Mesenchymal stem cell (in vitro differentiated cells and primary cell): ENCODE measurements around the gene STK4.

ENCODE experiments used
- DNase-seq: peaks from one replicate; pipeline ENCODE4 v3.0.0-alpha.2; 2013
- H2AFZ ChIP-seq: one replicate; pipeline ENCODE4 v1.6.1; 2013; ENCODE audit warnings: low read depth, mild to moderate bottlenecking, control low read depth, inconsistent platforms, low read length, moderate library complexity
- H2AK5ac ChIP-seq: 2 replicates; pipeline ENCODE4 v1.6.1; 2013; ENCODE audit warnings: low read length, moderate library complexity, mild to moderate bottlenecking, inconsistent platforms; ENCODE audit not compliant: severe bottlenecking
- H2BK120ac ChIP-seq: one replicate; pipeline ENCODE4 v1.6.1; 2013; ENCODE audit warnings: low read depth, mild to moderate bottlenecking, inconsistent platforms, low read length, moderate library complexity
- H2BK12ac ChIP-seq, 2 experiments: one replicate each; pipeline ENCODE4 v1.6.1; 2013; ENCODE audit warnings: inconsistent platforms in 2 of 2, low read length in 2 of 2, mild to moderate bottlenecking in 2 of 2, moderate library complexity in 2 of 2, control low read depth in 1 of 2
- H2BK15ac ChIP-seq: one replicate; pipeline ENCODE4 v1.6.1; 2013; ENCODE audit warnings: mild to moderate bottlenecking, low read depth, inconsistent platforms; ENCODE audit not compliant: poor library complexity, severe bottlenecking
- H2BK5ac ChIP-seq: 2 replicates; pipeline ENCODE4 v1.6.1; 2013; ENCODE audit warnings: low read depth, mild to moderate bottlenecking, low read length, control low read depth, inconsistent platforms; ENCODE audit not compliant: poor library complexity, severe bottlenecking
- H3K14ac ChIP-seq, 2 experiments: one replicate each; pipeline ENCODE4 v1.6.1; 2013; ENCODE audit warnings: inconsistent platforms in 2 of 2, low read length in 2 of 2, control low read depth in 1 of 2, mild to moderate bottlenecking in 1 of 2, moderate library complexity in 1 of 2
- H3K18ac ChIP-seq, 2 experiments: one replicate each; pipeline ENCODE4 v1.6.1; 2013; ENCODE audit warnings: inconsistent platforms in 2 of 2, low read length in 2 of 2, control low read depth in 1 of 2, low read depth in 1 of 2, mild to moderate bottlenecking in 1 of 2
- H3K23ac ChIP-seq, 2 experiments: one replicate each; pipeline ENCODE4 v1.6.1; 2013; ENCODE audit warnings: inconsistent platforms in 2 of 2, low read length in 2 of 2, mild to moderate bottlenecking in 2 of 2, moderate library complexity in 2 of 2, control low read depth in 1 of 2
- H3K27ac ChIP-seq: 2 replicates; pipeline ENCODE4 v1.5.1; 2013; ENCODE audit warnings: mild to moderate bottlenecking, moderate library complexity, low read length, control low read depth, inconsistent platforms; ENCODE audit not compliant: poor library complexity, severe bottlenecking
- H3K27me3 ChIP-seq, 2 experiments: 2 replicates each; pipeline versions ENCODE4 v1.6.1 to v1.7.0; 2013; ENCODE audit warnings: low read length in 2 of 2, mild to moderate bottlenecking in 2 of 2, moderate library complexity in 2 of 2, control low read depth in 1 of 2, inconsistent platforms in 1 of 2; ENCODE audit not compliant: control insufficient read depth in 1 of 2, insufficient read depth in 1 of 2
- H3K36me3 ChIP-seq, 2 experiments: 2 replicates each; pipeline versions ENCODE4 v1.6.1 to v1.7.0; 2013; ENCODE audit warnings: low read length in 2 of 2, control low read depth in 1 of 2, inconsistent platforms in 1 of 2, low read depth in 1 of 2, mild to moderate bottlenecking in 1 of 2; ENCODE audit not compliant: insufficient read depth in 2 of 2, control insufficient read depth in 1 of 2
- H3K4ac ChIP-seq, 2 experiments: one replicate each; pipeline ENCODE4 v1.6.1; 2013; ENCODE audit warnings: inconsistent platforms in 2 of 2, low read length in 2 of 2, mild to moderate bottlenecking in 2 of 2, moderate library complexity in 2 of 2, control low read depth in 1 of 2, low read depth in 1 of 2
- H3K4me1 ChIP-seq: 2 replicates; pipeline ENCODE4 v1.6.1; 2013; ENCODE audit warnings: low read depth, low read length, control low read depth; ENCODE audit not compliant: control insufficient read depth, insufficient read depth
- H3K4me2 ChIP-seq: 2 replicates; pipeline ENCODE4 v1.6.1; 2013; ENCODE audit warnings: low read length, mild to moderate bottlenecking, inconsistent platforms; ENCODE audit not compliant: poor library complexity, severe bottlenecking
- H3K4me3 ChIP-seq, 2 experiments: 2 replicates each; pipeline versions ENCODE4 v1.5.1 to v1.7.0; 2013; ENCODE audit warnings: low read length in 2 of 2, mild to moderate bottlenecking in 2 of 2, control low read depth in 1 of 2, low read depth in 1 of 2; ENCODE audit not compliant: insufficient read depth in 1 of 2
- H3K79me1 ChIP-seq: replicated peaks from 2 replicates; pipeline ENCODE4 v1.6.1; 2013; ENCODE audit warnings: mild to moderate bottlenecking, control low read depth, low read length, inconsistent platforms; ENCODE audit not compliant: poor library complexity, severe bottlenecking
- H3K9ac ChIP-seq: 2 replicates; pipeline ENCODE4 v1.7.0; 2013; ENCODE audit warnings: mild to moderate bottlenecking, low read length, moderate library complexity
- H3K9me3 ChIP-seq: 2 replicates; pipeline ENCODE4 v1.7.0; 2013; ENCODE audit warnings: mild to moderate bottlenecking, low read length; ENCODE audit not compliant: control insufficient read depth
- H4K8ac ChIP-seq: one replicate; pipeline ENCODE4 v1.6.1; 2013; ENCODE audit warnings: inconsistent platforms, mild to moderate bottlenecking, low read length, moderate library complexity
- H4K91ac ChIP-seq: one replicate; pipeline ENCODE4 v1.6.1; 2013; ENCODE audit warnings: mild to moderate bottlenecking, low read length, inconsistent platforms
- WGBS: methylation state at CpG from one replicate; pipeline ENCODE4 v1.1.7; 2013; ENCODE audit warnings: mixed read lengths; 5-methylcytosine and 5-hydroxymethylcytosine counted together

Gene STK4

GRCh38 chr20:45017857-45018256 is 51.5 kb downstream of the STK4 start:
- H3K9me3 ChIP-seq = no peaks in the 10 kb centered on the region
- no peak overlapping the region for H3K23ac ChIP-seq
- no peak overlapping the region for H4K91ac ChIP-seq
- H3K18ac ChIP-seq = no peak overlapping the region
- peaks cover 6% of the 10 kb centered on the region for H3K79me1 ChIP-seq
- no peak overlapping the region for H3K9ac ChIP-seq
- H3K27me3 ChIP-seq = no peaks in the 10 kb centered on the region
- H2BK12ac ChIP-seq = no peak overlapping the region
- peak; percentile 75 for DNase-seq
- no peak overlapping the region for H2BK5ac ChIP-seq
- no peak overlapping the region for H3K4me3 ChIP-seq
- H3K14ac ChIP-seq = no peak overlapping the region
- H3K36me3 ChIP-seq = peaks cover 0 to 17% of the 10 kb centered on the region in 2 experiments
- H2BK15ac ChIP-seq = no peak overlapping the region
- no peaks in the 10 kb centered on the region for H3K4me1 ChIP-seq
- H4K8ac ChIP-seq = no peak overlapping the region
- H3K4me2 ChIP-seq = no peak overlapping the region
- no peak overlapping the region for H2AFZ ChIP-seq
- H3K27ac ChIP-seq = no peak overlapping the region
- H3K4ac ChIP-seq = no peak overlapping the region
- H2BK120ac ChIP-seq = no peak overlapping the region
- H2AK5ac ChIP-seq = no peak overlapping the region

DNA sequence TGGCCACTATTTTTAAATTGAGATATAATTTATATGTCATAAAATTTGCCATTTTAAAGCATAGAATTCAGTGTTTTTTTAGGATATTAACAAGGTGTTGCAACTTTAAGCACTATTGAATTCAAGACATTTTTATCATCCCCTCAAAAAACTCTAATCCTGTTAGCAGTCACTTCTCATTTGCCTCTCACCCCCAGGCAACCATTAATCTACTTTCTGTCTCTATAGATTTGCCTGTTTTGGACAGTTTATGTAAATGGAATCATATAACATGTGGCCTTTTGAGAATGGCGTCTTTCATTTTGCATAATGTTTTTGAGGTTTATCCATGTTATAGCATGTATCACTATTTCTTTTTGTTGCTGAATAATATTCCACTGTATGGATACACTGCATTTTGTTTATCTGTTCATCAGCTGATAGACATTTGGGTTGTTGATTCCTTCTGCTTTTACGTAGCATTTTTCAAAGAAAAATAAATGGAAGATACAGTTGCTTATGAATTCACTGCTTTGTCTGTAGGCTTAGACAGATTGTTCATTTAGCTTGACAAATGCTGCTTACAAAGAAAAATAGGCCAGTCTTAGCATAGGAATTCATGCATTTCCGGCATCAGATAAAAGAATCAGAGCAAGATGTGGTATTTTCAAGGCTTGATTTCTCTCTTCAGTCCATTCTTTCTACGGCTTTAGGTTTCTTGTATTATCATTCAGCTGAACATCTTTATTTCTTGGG is 52.9 kb downstream of the STK4 start:
- H3K36me3 ChIP-seq = peaks cover 0 to 17% of the 10 kb centered on the region in 2 experiments
- no peak overlapping the region for H2AK5ac ChIP-seq
- H3K27ac ChIP-seq = no peak overlapping the region
- WGBS = 94% methylated on average over 3 of the region's 4 CpGs
- H2BK15ac ChIP-seq = no peak overlapping the region
- no peak overlapping the region for H4K91ac ChIP-seq
- H3K4me2 ChIP-seq = no peak overlapping the region
- H2BK5ac ChIP-seq = no peak overlapping the region
- H3K18ac ChIP-seq = no peak overlapping the region
- no peaks in the 10 kb centered on the region for H3K27me3 ChIP-seq
- no peak overlapping the region for H3K4me3 ChIP-seq
- H3K14ac ChIP-seq = no peak overlapping the region
- H3K79me1 ChIP-seq = peaks cover 6% of the 10 kb centered on the region
- no peaks in the 10 kb centered on the region for H3K9me3 ChIP-seq
- no peak overlapping the region for H2AFZ ChIP-seq
- no peak overlapping the region for H4K8ac ChIP-seq
- H3K23ac ChIP-seq = no peak overlapping the region
- no peak for DNase-seq
- no peaks in the 10 kb centered on the region for H3K4me1 ChIP-seq
- no peak overlapping the region for H3K9ac ChIP-seq
- H2BK120ac ChIP-seq = no peak overlapping the region
- no peak overlapping the region for H2BK12ac ChIP-seq
- H3K4ac ChIP-seq = no peak overlapping the region

GRCh38 chr20:45019762-45020123 is 53.4 kb downstream of the STK4 start:
- Histone ChIP-seq H3K27ac (no peak overlapping the region), H2AK5ac (no peak overlapping the region), H3K4me1 (no peaks in the 10 kb centered on the region), H4K91ac (no peak overlapping the region), H3K18ac (no peak overlapping the region), H4K8ac (no peak overlapping the region), H2BK12ac (no peak overlapping the region), H3K4me2 (no peak overlapping the region), H3K79me1 (peaks cover 6% of the 10 kb centered on the region), H3K36me3 (peaks cover 0 to 20% of the 10 kb centered on the region in 2 experiments), H3K4ac (no peak overlapping the region), H2BK15ac (no peak overlapping the region), H3K14ac (no peak overlapping the region), H2AFZ (no peak overlapping the region), H2BK120ac (no peak overlapping the region), H3K27me3 (no peaks in the 10 kb centered on the region), H3K9ac (no peak overlapping the region), H3K4me3 (no peak overlapping the region), H2BK5ac (no peak overlapping the region), H3K9me3 (no peaks in the 10 kb centered on the region), H3K23ac (no peak overlapping the region)
- no peak for DNase-seq
- no CpG with 5 or more reads among the region's 1 CpG for WGBS

DNA sequence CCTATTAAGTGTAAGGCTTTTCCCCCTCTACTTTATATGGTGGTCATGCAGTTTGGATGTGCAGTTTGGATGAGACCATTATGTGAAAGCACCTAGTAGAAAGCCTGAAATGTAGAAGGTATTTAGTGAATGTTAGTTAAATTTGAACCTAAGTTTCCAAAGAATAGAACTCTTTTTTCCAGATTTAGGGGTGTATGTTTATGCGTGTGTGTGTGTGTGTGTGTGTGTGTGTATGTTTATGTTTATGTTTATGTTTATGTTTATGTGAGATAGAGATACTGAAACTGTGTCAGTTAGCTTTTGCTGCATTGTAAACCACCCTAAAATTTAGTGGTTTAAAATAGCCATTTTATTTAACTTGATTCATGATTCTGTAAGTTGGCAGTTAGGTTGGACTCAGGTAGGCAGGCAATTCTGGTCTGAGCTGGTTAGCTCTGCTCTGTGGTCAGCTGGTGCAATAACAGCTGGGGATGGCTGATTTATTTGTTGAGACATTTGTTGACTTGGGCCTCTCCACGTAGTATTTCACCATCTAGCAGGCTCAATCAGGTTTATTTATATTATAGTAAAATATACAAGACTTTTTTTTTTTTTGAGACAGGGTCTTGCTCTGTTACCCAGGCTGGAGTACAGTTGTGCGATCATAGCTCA is 54.0 kb downstream of the STK4 start:
- H3K4me2 ChIP-seq = no peak overlapping the region
- peaks cover 5% of the 10 kb centered on the region for H3K79me1 ChIP-seq
- DNase-seq = peak; percentile 50
- WGBS = 91% methylated on average over 2 of the region's 3 CpGs
- H2BK5ac ChIP-seq = no peak overlapping the region
- H3K18ac ChIP-seq = no peak overlapping the region
- H3K36me3 ChIP-seq = peaks cover 0 to 27% of the 10 kb centered on the region in 2 experiments
- H4K91ac ChIP-seq = no peak overlapping the region
- no peak overlapping the region for H3K27ac ChIP-seq
- H4K8ac ChIP-seq = no peak overlapping the region
- no peaks in the 10 kb centered on the region for H3K9me3 ChIP-seq
- no peak overlapping the region for H2BK12ac ChIP-seq
- H3K27me3 ChIP-seq = no peaks in the 10 kb centered on the region
- no peak overlapping the region for H2AK5ac ChIP-seq
- no peak overlapping the region for H3K14ac ChIP-seq
- H2BK120ac ChIP-seq = no peak overlapping the region
- H2BK15ac ChIP-seq = no peak overlapping the region
- H3K23ac ChIP-seq = no peak overlapping the region
- H2AFZ ChIP-seq = no peak overlapping the region
- no peaks in the 10 kb centered on the region for H3K4me1 ChIP-seq
- no peak overlapping the region for H3K9ac ChIP-seq
- H3K4ac ChIP-seq = no peak overlapping the region
- H3K4me3 ChIP-seq = no peak overlapping the region
